Stimulated activated CD8-positive, alpha-beta memory T cell treated with anti-CD3 and anti-CD28 coated beads, Interleukin-4, amount 100 ng/mL, for 24 hours (primary cell): ENCODE data around the gene DENR.

ENCODE experiments used
- DNase-seq: peaks from one replicate; pipeline ENCODE4 v3.0.0-alpha.2; 2020; ENCODE audit warnings: low read depth

DENR gene

DNA sequence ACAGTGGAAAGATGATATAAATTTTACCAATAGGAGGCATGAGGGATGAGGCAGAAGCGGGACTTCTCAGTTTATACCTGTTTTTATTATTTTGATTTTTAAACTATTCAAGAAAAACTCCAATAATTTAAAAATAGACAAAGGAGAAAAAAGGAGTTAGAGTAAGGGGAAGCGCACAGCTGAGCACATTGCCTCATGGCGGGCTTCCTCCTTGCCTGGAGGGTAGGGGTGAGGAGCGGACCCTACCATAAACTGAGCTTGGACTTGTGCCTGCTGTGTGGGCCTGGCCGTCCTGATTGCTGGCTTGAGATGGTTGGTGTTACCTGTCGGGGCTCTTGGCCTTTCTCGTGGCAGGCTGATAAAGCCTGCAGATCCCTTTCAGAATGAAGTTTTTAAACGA, 67.5 kb downstream of the DENR start:
- no peak for DNase-seq
